Measurements from ENCODE around the gene IPCEF1. TPM values are rescaled to one million over a fixed set of nuclear protein-coding genes. Genes with fewer than 3 reads are reported as not detected.

IPCEF1 gene
- total RNA-seq, 3 donors from 2014 or later = 1.8 to 3.4 (median 2.3) TPM

DNA sequence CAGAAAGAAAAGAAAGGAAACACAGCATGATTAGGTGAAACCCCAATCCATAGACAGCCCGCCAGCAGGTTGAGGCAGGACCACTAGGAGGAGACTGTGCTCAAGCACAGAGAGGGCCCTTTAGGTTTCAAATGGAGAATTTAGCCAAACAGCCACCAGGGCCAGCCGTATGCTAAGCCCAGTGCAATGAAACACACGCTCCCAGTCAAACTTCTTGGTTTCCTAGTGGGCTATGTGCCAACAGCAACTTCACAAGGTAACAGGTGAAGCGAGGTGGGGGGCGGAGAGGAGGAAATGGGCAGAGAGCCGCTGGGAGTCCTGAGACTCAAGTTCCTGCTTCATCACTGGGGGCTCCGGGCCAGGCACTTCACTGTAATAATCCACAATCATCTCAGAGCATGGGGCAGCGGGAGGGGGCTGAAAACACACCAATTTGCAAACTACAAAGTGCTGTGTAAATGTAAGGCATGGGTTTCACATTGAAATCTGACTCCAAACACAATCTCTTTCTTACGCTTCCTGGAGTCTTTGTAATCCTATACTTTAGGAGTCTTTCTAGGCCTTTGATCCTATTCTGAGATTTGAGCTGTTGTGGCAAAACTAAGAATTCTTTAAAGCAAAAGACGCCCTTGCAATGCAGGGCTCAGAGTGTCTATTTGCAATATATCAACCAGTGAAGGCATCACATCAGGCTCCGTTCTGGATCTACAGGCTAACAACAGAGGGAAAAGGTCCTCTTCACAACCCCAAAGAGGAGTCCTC lies 200.3 kb downstream of the IPCEF1 start:
- ATAC-seq = peak; percentile 92
- H3K4me3 ChIP-seq = no peak overlapping the region
- no peaks in the 10 kb centered on the region for H3K4me1 ChIP-seq (ENCODE audit: low read depth)
- peak; percentile 54 to 67 (median 61) for DNase-seq
- no peak for TF ChIP-seq CTCF (IDR thresholded peaks at IDR 0.05)
- no peaks in the 10 kb centered on the region for H3K9me3 ChIP-seq
- H3K36me3 ChIP-seq (ENCODE audit: low read depth) = no peaks in the 10 kb centered on the region
- intact Hi-C loops (cut with DNase I, micrococcal nuclease) = loop anchor here in 1 of 2 donors (5.0 kb wide), 1 partner anchor 116 kb away; no protein-coding TSS in a partner anchor

DNA sequence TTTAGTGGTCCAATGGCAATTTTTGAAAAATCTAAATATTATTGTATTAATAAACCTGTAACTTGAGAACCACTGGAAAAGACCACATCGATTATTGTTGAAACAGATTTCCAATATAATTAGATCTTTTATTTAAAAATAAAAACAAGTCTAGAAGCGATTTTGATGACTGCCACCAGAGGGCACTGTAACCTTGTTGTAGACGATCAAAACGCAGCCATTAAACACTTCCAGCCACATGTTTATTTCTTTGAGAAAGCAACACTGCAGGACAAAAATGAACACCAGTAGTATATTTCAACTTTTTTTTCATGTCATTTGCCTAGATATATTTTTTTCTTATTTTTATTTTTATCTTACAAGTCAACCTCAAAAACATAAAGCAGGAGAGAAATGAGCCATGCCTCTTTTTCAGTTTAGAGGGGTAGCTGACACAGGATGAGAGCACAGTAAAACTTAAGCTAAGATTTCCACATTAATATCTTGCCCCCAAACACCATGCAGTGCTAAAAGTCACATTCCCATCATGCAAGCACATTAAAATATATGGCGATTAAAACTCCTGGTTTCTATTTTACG lies 202.1 kb downstream of the IPCEF1 start:
- intact Hi-C loops (cut with DNase I, micrococcal nuclease) = loop anchor here in 1 of 2 donors (5.0 kb wide), 1 partner anchor 123 kb away; no protein-coding TSS in a partner anchor
- ATAC-seq (peak; percentile 56), DNase-seq (peak in 1 of 3 donors; percentile 83)
- Histone ChIP-seq H3K36me3 (ENCODE audit: low read depth) (no peaks in the 10 kb centered on the region), H3K4me1 (ENCODE audit: low read depth) (no peaks in the 10 kb centered on the region), H3K4me3 (no peak overlapping the region), H3K9me3 (no peaks in the 10 kb centered on the region)
- TF ChIP-seq CTCF (IDR thresholded peaks at IDR 0.05) = peak; percentile 41

- DNase-seq (no peak), ATAC-seq (no peak)
- no peak overlapping the region for H3K4me3 ChIP-seq
- no peak for TF ChIP-seq CTCF (IDR thresholded peaks at IDR 0.05)
- no peaks in the 10 kb centered on the region for H3K9me3 ChIP-seq
- intact Hi-C loops (cut with DNase I, micrococcal nuclease) = no loop called here
- no peaks in the 10 kb centered on the region for H3K4me1 ChIP-seq (ENCODE audit: low read depth)
- H3K36me3 ChIP-seq (ENCODE audit: low read depth) = no peaks in the 10 kb centered on the region
Observed at GRCh38 chr6:154143753-154144152, 212.8 kb downstream of the IPCEF1 start.

GRCh38 chr6:154140743-154141142 lies 215.9 kb downstream of the IPCEF1 start:
- ATAC-seq (no peak), DNase-seq (no peak)
- no peaks in the 10 kb centered on the region for H3K4me1 ChIP-seq (ENCODE audit: low read depth)
- TF ChIP-seq CTCF (IDR thresholded peaks at IDR 0.05) = no peak
- H3K4me3 ChIP-seq = no peak overlapping the region
- H3K36me3 ChIP-seq (ENCODE audit: low read depth) = no peaks in the 10 kb centered on the region
- intact Hi-C loops (cut with DNase I, micrococcal nuclease) = no loop called here
- H3K9me3 ChIP-seq = no peaks in the 10 kb centered on the region

DNA sequence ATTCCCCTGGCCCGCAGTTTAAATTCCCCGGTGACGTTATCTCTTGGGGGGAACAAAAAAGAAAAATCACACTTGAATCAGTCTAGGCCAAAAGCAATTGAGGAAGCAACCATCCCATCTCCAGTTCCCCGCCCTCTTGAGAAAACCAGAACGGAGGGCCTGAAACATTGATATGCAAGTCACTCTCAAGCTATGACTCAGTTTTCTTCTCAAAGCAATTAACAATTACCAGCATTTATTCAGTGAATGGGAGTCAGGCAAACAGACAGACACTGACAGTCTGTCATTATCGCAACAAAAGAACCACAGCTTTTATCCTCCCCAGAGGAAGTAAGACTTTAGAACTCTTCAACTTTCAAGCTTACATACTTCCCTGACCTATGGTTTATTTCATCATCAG lies 216.7 kb downstream of the IPCEF1 start:
- H3K9me3 ChIP-seq = no peaks in the 10 kb centered on the region
- ATAC-seq (no peak), DNase-seq (no peak)
- no peaks in the 10 kb centered on the region for H3K36me3 ChIP-seq (ENCODE audit: low read depth)
- no peak for TF ChIP-seq CTCF (IDR thresholded peaks at IDR 0.05)
- H3K4me1 ChIP-seq (ENCODE audit: low read depth) = no peaks in the 10 kb centered on the region
- H3K4me3 ChIP-seq = no peak overlapping the region
- intact Hi-C loops (cut with DNase I, micrococcal nuclease) = no loop called here
